Activated T-cell treated with anti-CD3 and anti-CD28 coated beads for 24 hours (primary cell): Measurements from ENCODE around the gene PHF19.

ENCODE experiments used
- DNase-seq: peaks from one replicate; pipeline ENCODE4 v3.0.0-alpha.2; 2020; ENCODE audit warnings: low read depth

The PHF19 gene

GRCh38 chr9:120913647-120914264 lies 36.8 kb upstream of the PHF19 start:
- DNase-seq: no peak

DNA sequence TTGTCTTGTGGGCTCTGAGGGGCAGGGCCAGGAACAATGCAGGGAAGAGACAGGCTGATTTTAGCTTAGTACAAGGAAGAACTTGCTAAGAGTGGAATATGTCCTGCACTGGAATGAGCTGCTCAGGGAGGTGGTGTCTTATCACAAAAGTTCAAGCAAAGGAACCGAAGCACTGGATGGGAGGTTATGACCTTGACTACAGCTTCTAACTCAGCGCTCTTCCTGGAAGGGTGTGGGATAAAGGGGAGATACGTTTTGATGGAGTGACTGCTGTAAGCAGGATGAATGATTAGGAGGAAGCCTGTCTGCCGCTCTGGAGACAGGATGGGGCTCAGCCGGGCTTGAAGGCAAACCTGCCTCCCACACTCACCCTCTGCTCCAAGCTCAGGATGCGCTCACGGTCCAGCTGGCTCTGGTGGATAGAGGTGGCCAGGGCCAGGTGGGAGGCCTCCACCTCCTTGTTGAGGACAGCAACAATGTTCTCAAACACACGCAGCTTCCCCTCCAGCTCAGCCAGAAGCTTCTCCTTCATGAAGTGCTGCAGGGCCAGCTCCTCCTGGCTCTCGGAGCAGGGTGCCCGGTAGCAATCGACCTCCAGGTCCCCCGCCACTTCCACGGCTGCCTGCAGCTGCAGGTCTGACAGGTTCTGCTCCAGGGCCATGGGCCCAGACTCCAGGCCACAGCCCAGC lies 36.1 kb upstream of the PHF19 start:
- no peak for DNase-seq

- DNase-seq: no peak
Measured at GRCh38 chr9:120911295-120911837, 34.4 kb upstream of the PHF19 start.

GRCh38 chr9:120910643-120911042 lies 33.7 kb upstream of the PHF19 start:
- no peak for DNase-seq

DNA sequence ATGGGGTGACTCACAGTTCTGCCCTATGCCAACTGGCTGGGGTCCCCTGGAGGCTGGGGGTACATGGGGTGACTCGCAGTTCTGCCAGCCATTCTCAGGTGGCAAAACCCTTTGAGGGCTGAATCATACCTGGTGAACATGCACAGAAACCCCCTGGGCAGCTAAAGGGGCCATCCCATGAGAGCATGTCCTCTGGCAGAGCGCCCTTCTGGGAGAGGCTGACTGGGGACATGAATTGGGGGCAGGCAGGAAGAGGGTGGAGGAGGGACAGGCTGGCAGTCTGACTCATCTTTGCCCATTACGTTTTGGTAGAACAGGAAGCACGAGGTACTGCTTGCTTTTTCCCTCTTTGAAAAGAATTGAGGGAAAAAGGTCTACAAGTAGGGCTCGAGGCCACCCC lies 32.9 kb upstream of the PHF19 start:
- DNase-seq: peak; percentile 48

DNA sequence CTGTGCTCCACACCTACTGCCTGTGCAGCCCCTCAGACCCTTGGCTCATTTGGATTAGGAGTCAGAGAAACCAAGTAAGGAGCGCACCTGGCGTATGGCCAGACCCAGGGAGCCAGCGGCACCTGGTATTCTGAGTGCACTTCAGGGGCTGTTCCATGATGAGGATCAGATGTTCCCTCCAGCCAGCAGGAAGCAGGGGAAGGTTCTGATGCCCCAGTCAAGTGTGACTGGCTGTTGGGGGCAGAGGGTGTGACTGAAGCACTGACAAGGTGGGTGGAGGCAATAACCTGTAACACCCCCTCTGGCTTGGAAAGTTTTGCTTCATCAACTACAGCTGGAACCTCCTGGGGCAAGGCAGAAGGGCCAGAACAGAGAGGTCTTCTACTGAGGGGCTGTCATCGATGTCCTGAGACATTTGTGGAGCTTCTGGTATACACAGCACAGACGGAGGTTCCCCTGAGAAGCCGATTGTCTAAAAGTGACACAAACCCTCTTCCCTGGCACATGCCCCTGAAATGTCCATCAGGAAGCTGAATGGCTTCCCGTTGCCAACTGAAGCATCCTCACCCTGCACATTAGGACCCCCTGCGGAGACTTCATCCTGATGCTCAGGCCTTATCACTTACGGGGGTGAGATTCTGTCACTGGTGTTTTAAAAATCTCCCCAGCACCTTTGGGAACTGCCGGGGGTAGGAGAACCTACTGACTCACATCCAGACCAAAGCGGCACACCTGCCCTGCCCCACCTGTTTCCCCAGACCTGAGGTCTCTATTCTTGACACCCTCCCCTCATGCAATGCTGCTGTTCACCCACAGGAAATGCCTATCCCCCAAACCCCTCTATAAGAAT lies 28.6 kb upstream of the PHF19 start:
- no peak for DNase-seq

DNA sequence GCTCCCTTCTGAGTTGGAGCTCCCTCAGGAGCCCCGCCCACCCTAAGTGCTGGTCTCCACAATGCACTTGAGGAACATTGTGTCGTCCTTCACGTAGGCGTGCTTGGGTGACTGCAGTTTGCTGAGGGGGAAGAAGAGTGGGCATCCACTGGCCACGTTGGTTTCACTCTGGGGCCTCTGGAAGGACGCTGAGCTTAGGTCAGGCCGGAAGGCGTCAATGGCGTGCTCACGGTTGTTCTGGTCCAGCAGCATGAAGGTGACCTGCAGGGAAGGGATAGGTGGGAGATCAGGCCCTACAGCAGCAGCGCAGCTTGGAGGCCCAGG lies 28.0 kb upstream of the PHF19 start:
- no peak for DNase-seq

DNA sequence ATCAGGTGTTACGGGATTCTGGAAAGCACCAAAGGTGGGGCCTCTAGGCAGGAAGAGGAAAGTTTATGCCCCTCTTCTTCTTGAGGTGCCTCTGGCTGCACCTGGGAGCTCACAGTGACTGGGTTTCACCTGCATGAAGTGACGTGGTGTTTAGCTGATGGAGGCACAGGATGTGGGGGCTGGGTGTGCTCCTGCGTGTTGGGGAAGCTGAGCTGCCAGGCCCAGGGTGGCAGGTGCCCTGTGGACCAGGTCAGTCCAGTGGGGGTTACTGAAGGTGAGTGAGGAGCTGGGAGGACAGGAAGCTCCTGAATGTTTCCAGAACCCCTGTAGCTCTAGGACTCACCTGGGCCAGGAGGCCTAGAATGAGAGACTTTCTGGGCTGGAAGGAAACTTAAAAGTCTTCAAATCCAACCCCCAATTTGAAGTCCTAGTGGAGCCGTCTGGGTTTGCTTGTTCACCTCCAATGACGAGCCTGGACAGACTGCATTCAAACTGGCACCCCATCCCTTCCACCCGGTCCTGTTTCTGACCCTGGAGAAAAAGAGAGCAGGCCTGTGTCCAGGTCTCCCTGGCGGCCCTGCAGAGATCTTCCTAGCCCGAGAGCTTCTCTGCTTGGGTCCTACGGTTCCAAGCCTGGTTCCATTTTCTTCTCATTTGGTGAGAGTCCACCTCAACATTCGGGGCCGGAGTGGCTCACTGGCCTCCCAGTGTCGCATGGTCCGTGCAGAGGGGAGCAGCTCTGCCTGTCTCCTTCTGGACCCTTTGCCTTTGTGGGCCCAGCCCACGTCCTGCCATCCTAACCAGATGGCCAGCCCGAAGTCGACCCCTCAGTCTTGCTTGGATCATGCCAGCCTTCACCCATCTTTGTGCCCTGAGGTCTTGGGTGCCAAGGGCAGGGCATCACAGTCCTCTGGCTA lies 27.3 kb upstream of the PHF19 start:
- no peak for DNase-seq

GRCh38 chr9:120902569-120903535 lies 25.9 kb upstream of the PHF19 start:
- no peak for DNase-seq

GRCh38 chr9:120901755-120902568 lies 25.0 kb upstream of the PHF19 start:
- no peak for DNase-seq

- no peak for DNase-seq
Measured at GRCh38 chr9:120900824-120901223, 23.8 kb upstream of the PHF19 start.

DNA sequence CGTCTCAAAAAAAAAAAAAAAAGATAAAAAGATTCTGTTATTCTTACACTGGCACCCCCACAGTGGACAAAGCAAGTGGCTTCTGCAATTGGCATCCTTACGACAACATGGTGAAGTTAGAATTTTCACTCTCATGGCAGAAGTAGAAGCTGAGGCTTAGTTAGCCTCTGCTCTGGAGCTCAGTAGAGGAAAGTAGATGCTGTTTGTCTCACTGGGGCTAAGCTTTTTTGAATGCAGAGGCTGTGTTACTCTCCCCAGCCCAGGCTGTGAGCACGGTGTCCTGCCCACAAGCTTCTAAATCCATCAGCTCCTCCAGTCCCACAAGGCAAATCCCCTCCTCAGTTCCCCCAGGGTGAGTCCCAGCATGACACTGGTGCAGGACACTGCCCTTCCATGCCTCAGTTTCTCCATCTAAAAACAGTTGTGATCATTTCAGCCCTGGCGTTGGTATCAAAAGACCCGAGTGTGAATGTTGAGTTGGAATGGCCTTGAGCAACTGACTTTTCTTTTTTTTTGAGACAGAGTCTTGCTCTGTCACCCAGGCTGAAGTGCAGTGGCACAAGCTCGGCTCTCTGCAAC lies 22.6 kb upstream of the PHF19 start:
- no peak for DNase-seq

DNA sequence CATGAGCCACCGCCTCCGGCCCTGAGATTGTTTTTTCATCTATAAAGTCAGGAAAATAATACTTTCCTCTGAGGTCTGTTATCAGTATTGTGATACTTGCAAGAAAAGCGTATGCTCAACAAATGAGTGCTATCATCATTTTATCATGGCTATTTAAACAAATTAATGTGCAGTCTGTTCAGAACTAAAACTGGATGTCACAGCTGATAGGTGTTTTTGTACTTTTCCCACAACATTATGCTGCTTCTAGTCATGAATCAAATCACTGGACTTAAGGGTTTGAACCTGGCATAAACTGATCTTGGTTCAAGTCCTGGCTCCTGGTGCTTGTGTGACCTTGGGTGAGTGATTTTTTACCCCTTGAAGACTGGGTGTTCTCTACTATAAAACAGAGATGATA lies 21.4 kb upstream of the PHF19 start:
- DNase-seq: no peak

DNA sequence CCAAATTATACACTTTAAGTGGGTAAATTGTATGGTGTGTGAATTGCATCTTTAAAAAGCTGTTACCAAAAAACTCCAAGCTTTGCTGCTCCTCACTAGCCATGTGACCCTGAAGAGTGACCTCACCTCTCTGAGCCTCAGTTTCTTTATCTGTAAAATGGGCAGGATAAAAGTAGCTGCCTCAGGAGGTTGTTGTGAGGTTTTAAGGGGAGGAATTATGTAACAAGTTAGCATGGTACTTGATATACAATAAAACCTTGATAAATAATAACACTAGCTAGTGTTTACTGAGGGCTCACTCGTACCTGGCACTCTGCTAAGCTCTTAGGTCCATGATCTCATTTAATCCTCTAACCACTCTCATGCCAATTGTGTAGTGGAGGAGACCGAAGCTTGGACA lies 19.0 kb upstream of the PHF19 start:
- no peak for DNase-seq

DNA sequence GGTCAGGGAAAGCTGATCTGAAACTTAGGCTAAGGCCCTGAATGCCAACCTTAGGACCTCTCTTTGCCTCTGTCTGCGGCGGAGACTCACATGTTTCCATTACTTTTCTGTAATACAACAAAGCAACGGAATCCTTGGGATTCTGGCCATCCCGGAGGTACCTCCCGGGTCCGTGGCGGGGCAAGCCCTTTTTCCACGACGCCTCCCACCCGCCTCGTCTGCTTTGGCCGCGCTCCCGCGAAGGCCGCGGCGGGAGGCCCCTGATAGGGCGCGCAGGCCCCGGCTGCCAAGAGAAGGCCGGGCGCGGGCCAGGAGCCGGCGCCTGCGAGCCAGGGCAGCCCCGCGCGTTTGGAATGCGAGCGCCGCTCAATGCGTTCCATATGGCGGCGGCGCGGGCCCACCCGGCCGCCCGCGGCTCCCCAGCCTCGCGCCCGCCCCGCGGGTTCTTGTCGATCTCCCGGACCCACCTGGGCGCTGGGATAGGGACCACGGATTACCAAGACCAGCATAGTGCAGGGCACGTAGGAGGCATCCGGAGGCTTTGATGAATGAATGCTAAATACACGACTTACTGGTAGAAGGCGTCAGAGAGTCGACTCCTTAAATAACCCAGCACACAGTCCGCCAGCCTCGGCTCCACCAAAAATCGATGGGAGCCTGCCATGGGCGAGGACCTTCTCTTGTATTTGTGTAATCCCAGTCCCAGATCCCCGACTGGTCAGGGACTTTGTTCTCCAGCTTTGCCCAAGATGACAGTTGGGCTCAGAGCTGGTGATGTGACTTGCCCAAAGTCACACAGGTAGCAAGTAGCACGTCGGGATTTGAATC lies 17.5 kb upstream of the PHF19 start:
- no peak for DNase-seq

GRCh38 chr9:120893611-120894307 lies 16.8 kb upstream of the PHF19 start:
- no peak for DNase-seq

DNA sequence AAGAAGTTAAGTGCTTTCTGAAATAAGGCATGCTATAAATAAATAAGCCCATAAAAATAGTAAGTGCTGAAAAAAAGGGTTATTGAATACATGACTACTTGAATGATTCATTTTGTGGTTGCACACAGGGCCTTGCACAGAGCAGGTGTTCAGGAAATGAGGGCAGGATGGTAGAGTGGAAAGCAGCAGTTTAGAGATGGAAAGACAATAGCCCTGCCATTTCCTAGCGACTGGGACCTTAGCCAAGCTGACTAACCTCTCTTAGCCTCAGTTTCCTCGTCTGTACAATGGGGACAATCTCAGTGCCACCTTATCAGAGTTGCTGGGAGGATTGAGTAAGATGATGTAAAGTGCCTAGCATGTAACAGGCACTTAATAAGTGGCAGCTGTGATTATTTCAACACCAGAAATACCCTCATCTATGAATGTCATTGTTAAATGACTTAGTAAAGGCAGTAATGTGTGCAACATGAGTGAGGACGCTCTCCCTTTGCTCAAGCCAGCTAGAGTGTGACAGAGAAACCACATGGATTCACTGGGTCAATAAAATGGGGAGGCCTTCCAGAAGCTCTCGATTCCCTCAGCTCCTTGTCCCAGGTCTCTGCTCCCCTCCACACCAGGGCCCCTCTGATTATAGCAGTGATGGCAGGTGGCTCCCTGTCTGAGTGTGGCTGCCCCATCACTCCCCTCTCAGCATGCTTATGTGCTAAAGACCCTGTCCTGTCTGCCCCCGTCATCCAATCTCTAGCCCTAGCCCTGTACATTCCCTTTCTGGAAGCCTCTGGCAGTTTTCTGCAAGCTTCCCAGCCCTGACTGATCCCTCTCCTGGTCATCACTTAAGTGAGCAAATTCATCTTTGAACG lies 16.0 kb upstream of the PHF19 start:
- DNase-seq: peak; percentile 55
